MM.1S (cell line): Measurements from ENCODE around the gene BCL2.

ENCODE experiments used
- DNase-seq: peaks from one replicate; pipeline ENCODE4 v3.0.0-alpha.2; 2015
- H2AFZ ChIP-seq: fragments of 300-600 bp; sonication (generic); 2 replicates; pipeline ENCODE4 v1.6.0; 2016; ENCODE audit warnings: antibody characterized with exemption, low read length
- H3F3A ChIP-seq: fragments of 300-600 bp; sonication (generic); 2 replicates; pipeline ENCODE4 v1.6.1; 2016; ENCODE audit warnings: mild to moderate bottlenecking, antibody characterized with exemption, low read length, moderate library complexity, mixed read lengths; ENCODE audit not compliant: insufficient read depth
- H3K27ac ChIP-seq: fragments of 300-600 bp; sonication (generic); 2 replicates; pipeline ENCODE4 v1.5.1; 2016; ENCODE audit warnings: mild to moderate bottlenecking, low read length
- H3K27me3 ChIP-seq: fragments of 300-600 bp; sonication (generic); replicated peaks from 2 replicates; pipeline ENCODE4 v1.6.0; 2016; ENCODE audit warnings: low read length; ENCODE audit not compliant: insufficient read depth
- H3K36me3 ChIP-seq: fragments of 300-600 bp; sonication (generic); replicated peaks from 2 replicates; pipeline ENCODE4 v1.6.1; 2016; ENCODE audit warnings: mild to moderate bottlenecking, low read length, mixed read lengths; ENCODE audit not compliant: insufficient read depth
- H3K4me1 ChIP-seq: fragments of 300-600 bp; sonication (generic); 2 replicates; pipeline ENCODE4 v1.6.1; 2016; ENCODE audit warnings: low read length, mixed read lengths
- H3K4me2 ChIP-seq: fragments of 300-600 bp; sonication (generic); 2 replicates; pipeline ENCODE4 v1.6.0; 2016; ENCODE audit warnings: low read depth, low read length
- H3K4me3 ChIP-seq: fragments of 300-600 bp; sonication (generic); 2 replicates; pipeline ENCODE4 v1.5.1; 2016; ENCODE audit warnings: low read length, mixed read lengths
- H3K79me2 ChIP-seq: fragments of 300-600 bp; sonication (generic); 2 replicates; pipeline ENCODE4 v1.6.1; 2016; ENCODE audit warnings: mixed run types, low read length, mixed read lengths
- H3K9ac ChIP-seq: fragments of 300-600 bp; sonication (generic); 2 replicates; pipeline ENCODE4 v1.6.1; 2016; ENCODE audit warnings: low read length, mixed read lengths
- H3K9me2 ChIP-seq: fragments of 300-600 bp; sonication (generic); replicated peaks from 2 replicates; pipeline ENCODE4 v1.6.1; 2016; ENCODE audit warnings: mild to moderate bottlenecking, low read length, mixed read lengths; ENCODE audit not compliant: insufficient read depth
- H3K9me3 ChIP-seq: fragments of 300-600 bp; sonication (generic); replicated peaks from 2 replicates; pipeline ENCODE4 v1.6.1; 2016; ENCODE audit warnings: mild to moderate bottlenecking, low read length, mixed read lengths; ENCODE audit not compliant: insufficient read depth
- H4K20me1 ChIP-seq: fragments of 300-600 bp; sonication (generic); 2 replicates; pipeline ENCODE4 v1.6.1; 2016; ENCODE audit warnings: mild to moderate bottlenecking, low read length, moderate library complexity, mixed read lengths; ENCODE audit not compliant: insufficient read depth
- EZH2 ChIP-seq: fragments of 300-600 bp; sonication (generic); optimal IDR thresholded peaks from 2 replicates; pipeline ENCODE3; 2017; ENCODE audit warnings: low read depth, mild to moderate bottlenecking, antibody characterized with exemption, low read length, mixed read lengths
- EZH2phosphoT487 ChIP-seq: fragments of 300-600 bp; sonication (generic); IDR thresholded peaks from 2 replicates; pipeline ENCODE4 v1.6.1; 2018; ENCODE audit warnings: antibody characterized with exemption, low read length
- TF ChIP-seq, protein P1 (sequence below): fragments of 300-600 bp; sonication (generic); IDR thresholded peaks from 2 replicates; pipeline ENCODE4 v1.5.1; 2016; ENCODE audit warnings: antibody characterized with exemption, low read length, mixed read lengths

BCL2 gene

DNA sequence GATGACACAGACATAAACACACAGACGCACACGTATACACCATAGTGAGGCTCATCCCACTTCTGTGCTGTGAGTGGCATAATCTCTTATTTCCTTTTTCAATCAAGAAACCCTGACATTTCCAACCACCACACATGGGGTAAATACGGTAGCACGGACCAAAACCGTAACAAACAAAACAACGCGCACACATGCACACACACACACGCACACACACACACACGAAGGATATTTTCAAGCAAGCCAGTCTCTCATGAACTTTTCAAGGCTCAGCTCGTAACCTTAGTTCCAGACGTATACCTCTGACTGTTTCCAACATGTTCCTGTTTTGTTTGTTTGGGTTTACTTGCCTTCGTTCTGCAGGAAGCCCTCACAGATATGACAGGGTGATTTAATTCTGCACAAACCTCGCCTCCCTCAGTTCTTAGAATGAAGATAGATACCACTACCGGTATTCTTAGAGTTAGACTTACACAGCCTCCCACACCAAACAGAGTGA is 119.8 kb downstream of the BCL2 start:
- H3K27me3 ChIP-seq = no peaks in the 10 kb centered on the region
- no peak overlapping the region for H2AFZ ChIP-seq
- H3K4me2 ChIP-seq = no peak overlapping the region
- H3K79me2 ChIP-seq = peaks cover 75% of the 10 kb centered on the region
- no peak for DNase-seq
- no peaks in the 10 kb centered on the region for H3K9me3 ChIP-seq
- H4K20me1 ChIP-seq = no peaks in the 10 kb centered on the region
- H3K4me3 ChIP-seq = no peak overlapping the region
- no peak overlapping the region for H3K27ac ChIP-seq
- no peaks in the 10 kb centered on the region for H3K9me2 ChIP-seq
- no peaks in the 10 kb centered on the region for H3F3A ChIP-seq
- H3K9ac ChIP-seq = no peak overlapping the region
- H3K4me1 ChIP-seq = no peaks in the 10 kb centered on the region
- TF ChIP-seq EZH2 = no peak
- no peak for TF ChIP-seq EZH2phosphoT487
- TF ChIP-seq, protein P1, sequence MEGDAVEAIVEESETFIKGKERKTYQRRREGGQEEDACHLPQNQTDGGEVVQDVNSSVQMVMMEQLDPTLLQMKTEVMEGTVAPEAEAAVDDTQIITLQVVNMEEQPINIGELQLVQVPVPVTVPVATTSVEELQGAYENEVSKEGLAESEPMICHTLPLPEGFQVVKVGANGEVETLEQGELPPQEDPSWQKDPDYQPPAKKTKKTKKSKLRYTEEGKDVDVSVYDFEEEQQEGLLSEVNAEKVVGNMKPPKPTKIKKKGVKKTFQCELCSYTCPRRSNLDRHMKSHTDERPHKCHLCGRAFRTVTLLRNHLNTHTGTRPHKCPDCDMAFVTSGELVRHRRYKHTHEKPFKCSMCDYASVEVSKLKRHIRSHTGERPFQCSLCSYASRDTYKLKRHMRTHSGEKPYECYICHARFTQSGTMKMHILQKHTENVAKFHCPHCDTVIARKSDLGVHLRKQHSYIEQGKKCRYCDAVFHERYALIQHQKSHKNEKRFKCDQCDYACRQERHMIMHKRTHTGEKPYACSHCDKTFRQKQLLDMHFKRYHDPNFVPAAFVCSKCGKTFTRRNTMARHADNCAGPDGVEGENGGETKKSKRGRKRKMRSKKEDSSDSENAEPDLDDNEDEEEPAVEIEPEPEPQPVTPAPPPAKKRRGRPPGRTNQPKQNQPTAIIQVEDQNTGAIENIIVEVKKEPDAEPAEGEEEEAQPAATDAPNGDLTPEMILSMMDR = no peak
- no peaks in the 10 kb centered on the region for H3K36me3 ChIP-seq

DNA sequence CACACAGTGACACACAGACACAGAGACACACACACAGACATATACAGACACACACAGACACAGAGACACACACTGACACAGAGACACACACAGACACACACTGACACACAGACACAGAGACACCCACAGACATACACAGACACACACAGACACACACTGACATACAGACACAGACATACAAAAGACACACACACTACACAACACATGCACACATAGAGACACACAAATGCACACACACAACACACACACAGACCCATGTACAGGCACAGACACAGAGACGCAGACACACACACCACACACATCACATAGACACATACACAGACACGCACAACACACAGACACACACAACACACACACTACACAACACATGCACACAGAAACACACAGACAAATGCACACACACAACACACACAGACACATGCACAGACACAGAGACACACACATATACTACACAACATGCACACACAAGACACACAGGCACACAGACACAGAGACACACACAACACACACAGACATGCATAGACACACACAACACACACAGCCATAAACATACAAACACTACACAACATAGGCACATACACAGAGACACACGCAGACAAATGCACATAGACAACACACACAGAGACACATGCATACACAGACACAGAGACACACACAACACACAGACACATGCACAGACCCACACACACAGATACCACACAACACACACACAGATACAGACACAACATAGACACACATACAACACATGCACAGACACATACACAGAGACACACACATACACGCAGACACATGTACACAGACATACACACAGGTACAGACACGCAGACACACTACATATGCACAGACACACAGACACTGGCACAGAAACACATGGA is 120.5 kb downstream of the BCL2 start:
- no peak overlapping the region for H3K27ac ChIP-seq
- H3K4me3 ChIP-seq = no peak overlapping the region
- no peak overlapping the region for H3K4me2 ChIP-seq
- H3K36me3 ChIP-seq = no peaks in the 10 kb centered on the region
- no peaks in the 10 kb centered on the region for H3K9me3 ChIP-seq
- DNase-seq = no peak
- H2AFZ ChIP-seq = no peak overlapping the region
- TF ChIP-seq, protein P1 = no peak
- no peak for TF ChIP-seq EZH2phosphoT487
- no peak for TF ChIP-seq EZH2
- H3F3A ChIP-seq = no peaks in the 10 kb centered on the region
- H3K9me2 ChIP-seq = no peaks in the 10 kb centered on the region
- no peaks in the 10 kb centered on the region for H4K20me1 ChIP-seq
- H3K9ac ChIP-seq = no peak overlapping the region
- no peaks in the 10 kb centered on the region for H3K27me3 ChIP-seq
- no peaks in the 10 kb centered on the region for H3K4me1 ChIP-seq
- H3K79me2 ChIP-seq = peaks cover 74% of the 10 kb centered on the region

DNA sequence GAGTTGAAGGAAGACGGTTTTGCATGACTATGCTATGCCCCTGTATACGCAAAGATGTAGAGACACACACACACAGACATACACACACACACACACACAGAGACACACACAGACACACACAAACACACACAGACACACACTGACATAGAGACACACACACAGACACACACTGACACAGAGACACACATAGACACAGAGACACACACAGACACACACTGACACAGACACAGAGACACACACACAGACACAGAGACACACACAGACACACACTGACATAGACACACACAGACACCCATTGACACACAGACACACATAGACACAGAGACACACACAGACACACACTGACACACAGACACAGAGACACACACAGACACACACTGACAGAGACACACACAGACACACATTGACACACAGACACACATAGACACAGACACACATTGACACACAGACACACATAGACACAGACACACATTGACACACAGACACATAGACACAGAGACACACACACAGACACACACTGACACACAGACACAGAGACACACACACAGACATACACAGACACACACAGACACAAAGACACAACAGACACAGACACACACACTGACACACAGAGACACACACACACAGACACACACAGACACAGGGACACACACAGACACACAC is 121.3 kb downstream of the BCL2 start:
- no peak overlapping the region for H3K4me3 ChIP-seq
- H3K9me2 ChIP-seq = no peaks in the 10 kb centered on the region
- TF ChIP-seq, protein P1 = no peak
- no peak for TF ChIP-seq EZH2phosphoT487
- no peak for TF ChIP-seq EZH2
- H3K4me2 ChIP-seq = no peak overlapping the region
- no peaks in the 10 kb centered on the region for H3K36me3 ChIP-seq
- no peaks in the 10 kb centered on the region for H3K9me3 ChIP-seq
- no peaks in the 10 kb centered on the region for H3F3A ChIP-seq
- no peak overlapping the region for H3K9ac ChIP-seq
- no peak for DNase-seq
- no peaks in the 10 kb centered on the region for H4K20me1 ChIP-seq
- H2AFZ ChIP-seq = no peak overlapping the region
- H3K27me3 ChIP-seq = no peaks in the 10 kb centered on the region
- H3K79me2 ChIP-seq = peaks cover 74% of the 10 kb centered on the region
- H3K4me1 ChIP-seq = peaks cover 8% of the 10 kb centered on the region
- H3K27ac ChIP-seq = no peak overlapping the region
